NCI-H524 treated with DMSO at 0.1 percent for 48 hours (cell line): ENCODE results near the gene EVI5.

ENCODE experiments used
- DNase-seq: peaks from one replicate; lab custom pipeline; 2025; lab: John Stamatoyannopoulos, UW

The EVI5 gene

GRCh38 chr1:92515796-92516201 lies 269.1 kb downstream of the EVI5 start:
- no peak for DNase-seq

DNA sequence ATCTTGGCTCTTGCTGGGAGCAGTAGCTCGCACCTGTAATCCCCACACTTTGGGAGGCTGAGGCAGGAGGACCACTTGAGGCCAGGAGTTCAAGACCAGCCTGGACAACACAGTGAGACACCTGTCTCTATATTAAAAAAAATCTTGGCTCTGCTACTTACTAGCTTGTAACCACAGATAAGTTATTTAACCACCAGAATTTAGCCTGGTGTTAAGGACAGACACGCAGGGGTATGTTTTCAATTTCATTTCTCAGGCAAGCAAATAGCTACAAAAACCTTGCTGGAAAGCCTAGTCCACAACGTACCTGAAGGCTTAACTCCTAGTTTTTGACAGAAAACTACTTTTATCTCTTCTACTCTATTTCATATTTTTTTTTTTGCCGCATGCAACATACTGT lies 273.4 kb downstream of the EVI5 start:
- DNase-seq: no peak

DNA sequence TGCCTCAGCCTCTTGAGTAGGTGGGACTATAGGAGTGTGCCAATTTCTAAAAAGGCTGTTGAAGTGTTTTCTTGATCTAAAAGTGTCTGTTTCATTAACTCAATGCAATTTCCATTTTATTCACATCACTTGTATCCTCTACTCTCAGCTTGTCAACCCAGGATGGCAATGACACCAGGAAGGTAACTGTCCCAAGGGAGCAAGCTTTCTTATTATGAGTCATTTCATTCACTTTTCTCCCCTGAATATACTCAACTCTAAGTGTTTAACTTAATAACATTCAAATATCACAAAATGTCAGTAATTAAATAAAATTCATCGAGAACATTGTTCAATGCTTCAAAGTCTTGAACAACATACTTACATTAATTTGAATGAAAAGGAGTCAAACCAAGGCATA lies 275.3 kb downstream of the EVI5 start:
- DNase-seq: no peak

GRCh38 chr1:92505015-92505692 lies 279.8 kb downstream of the EVI5 start:
- DNase-seq: no peak

GRCh38 chr1:92504291-92505014 lies 280.5 kb downstream of the EVI5 start:
- DNase-seq: no peak

GRCh38 chr1:92503926-92504285 lies 281.0 kb downstream of the EVI5 start:
- DNase-seq: no peak

- no peak for DNase-seq
These were observed 281.6 kb downstream of the EVI5 start for GRCh38 chr1:92503043-92503925.

DNA sequence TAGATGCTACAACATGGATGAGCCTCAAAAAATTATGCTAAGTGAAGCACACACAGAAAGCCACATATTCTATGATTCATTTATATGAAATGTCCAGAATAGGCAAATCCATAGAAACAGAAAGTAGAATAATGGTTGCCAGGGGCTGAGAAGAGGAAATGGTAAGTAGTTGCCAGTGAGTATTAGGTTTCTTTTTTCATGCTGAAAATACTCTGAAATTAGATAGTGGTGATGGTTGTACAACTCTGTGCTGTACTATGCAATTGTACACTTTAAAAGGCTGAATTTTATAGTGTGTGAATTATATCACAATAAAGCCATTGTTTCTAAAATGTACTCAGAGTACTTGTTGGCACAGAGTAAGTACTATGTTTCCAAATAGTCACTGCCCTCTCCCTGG lies 282.7 kb downstream of the EVI5 start:
- no peak for DNase-seq

- no peak for DNase-seq
These were observed 284.4 kb downstream of the EVI5 start for GRCh38 chr1:92500552-92500951.

DNA sequence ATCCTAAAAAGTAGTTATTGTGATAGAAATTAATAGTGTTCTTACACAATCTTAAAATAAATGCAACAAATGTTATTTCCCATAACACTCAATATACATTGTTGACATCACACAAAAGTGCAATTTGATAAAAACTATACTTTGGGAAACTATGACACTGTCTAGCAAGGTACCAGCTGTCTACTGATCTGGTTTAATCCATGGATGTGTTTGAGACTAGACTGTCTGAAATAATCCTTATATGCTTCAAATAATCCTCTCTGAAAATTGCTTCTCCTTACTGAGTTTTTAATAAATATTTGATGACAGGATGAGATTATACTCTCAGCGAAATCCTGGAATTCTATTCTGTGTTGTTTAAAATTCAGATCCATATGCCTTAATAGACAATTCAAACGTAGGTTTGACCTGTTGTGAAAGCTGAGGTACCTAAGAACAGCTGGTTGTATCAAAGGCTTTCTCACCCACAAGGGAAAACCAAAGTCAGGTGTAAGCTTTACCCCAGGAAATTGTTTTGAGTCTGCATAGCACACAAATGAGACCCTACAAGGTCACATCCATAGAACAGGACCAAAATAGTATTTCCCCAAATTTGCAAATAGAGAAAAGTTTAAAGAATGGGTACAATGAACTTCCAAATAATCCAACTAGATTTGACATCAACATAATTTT lies 289.4 kb downstream of the EVI5 start:
- no peak for DNase-seq

- no peak for DNase-seq
These were observed 290.3 kb downstream of the EVI5 start for GRCh38 chr1:92494485-92495141.

- DNase-seq: no peak
These were observed 291.8 kb downstream of the EVI5 start for GRCh38 chr1:92493139-92493538.

DNA sequence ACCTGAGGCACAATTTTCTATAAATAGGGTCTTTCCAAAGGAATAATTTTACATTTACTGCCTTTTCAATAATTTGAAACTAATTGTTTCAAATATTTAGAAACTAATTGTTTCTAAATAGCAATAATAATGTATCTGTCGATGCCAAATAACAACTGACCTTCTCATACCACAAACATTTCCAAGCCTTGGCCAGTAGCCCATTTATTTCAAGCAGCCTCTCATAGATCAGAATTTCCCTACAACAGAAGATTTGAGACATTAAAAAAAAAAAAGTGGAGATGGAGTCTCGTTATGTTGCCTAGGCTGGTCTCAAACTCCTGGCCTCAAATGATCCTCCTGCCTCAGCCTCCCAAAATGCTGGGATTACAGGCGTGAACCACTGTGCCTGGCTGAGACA lies 296.1 kb downstream of the EVI5 start:
- DNase-seq: no peak

DNA sequence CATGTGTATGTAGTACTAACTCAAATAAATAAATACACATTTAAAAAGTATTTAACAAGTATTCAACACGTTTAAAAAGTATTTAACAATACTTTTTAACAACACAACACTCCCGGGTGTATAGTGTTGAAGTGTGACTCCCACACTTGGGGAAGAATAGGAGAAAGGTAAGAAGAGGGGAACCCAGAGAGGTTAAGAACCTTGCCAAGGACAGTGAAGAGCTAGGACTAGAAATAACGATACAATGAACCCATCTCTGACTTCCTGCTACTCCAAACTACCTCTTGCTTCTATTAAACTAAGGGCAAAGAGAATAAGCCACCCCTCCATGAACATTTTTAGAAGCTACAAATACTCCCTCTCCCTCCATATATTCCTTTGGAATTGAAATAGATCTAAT lies 296.5 kb downstream of the EVI5 start:
- no peak for DNase-seq

- no peak for DNase-seq
These were observed 297.8 kb downstream of the EVI5 start for GRCh38 chr1:92487078-92487605.

DNA sequence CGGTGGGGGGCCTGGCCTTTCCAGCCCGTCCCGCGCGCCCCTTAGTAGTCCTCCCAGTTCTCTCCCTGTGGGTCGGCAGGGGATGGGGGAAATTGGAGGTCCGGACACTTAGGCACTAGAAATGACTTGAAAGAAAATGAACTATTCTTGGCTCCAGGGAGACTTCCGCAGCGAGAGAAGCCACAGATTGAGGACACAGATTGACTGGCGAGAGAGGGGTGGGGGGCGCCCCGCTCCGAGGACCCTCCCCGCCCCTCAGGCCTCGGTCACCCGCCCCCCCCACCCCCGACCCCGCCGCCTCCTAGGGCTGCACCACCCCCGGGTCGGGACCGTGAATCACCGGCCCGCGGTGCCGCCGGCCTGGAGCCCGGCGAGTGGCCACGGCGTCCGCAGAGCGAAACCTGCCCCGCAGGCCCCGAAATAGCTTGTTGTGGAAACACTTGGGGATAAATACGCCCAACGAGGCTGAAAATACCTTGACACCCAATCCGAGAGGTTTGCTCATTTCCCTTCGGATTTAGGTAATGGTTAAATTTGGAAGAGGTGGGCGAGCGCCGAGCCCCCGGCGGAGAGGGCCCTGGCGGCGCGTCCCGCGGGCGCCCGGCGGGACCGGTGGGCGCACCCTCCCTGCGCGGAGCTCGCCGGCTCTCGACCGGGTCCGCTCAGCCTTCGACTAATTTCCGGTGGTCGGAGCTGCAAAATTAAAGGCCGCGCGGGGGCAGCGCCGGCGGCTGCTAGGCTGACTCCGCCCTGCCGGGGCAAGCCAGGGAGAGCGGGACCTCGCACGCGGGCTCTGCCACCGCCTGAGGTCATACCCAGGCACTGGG lies 298.4 kb downstream of the EVI5 start, which contains the start of gene GFI1:
Gene GFI1, minus strand, starts transcription at position 675 of the 827 bp plus-strand sequence. CDS start 3,438 bp downstream, outside the sequence.
- no peak for DNase-seq

DNA sequence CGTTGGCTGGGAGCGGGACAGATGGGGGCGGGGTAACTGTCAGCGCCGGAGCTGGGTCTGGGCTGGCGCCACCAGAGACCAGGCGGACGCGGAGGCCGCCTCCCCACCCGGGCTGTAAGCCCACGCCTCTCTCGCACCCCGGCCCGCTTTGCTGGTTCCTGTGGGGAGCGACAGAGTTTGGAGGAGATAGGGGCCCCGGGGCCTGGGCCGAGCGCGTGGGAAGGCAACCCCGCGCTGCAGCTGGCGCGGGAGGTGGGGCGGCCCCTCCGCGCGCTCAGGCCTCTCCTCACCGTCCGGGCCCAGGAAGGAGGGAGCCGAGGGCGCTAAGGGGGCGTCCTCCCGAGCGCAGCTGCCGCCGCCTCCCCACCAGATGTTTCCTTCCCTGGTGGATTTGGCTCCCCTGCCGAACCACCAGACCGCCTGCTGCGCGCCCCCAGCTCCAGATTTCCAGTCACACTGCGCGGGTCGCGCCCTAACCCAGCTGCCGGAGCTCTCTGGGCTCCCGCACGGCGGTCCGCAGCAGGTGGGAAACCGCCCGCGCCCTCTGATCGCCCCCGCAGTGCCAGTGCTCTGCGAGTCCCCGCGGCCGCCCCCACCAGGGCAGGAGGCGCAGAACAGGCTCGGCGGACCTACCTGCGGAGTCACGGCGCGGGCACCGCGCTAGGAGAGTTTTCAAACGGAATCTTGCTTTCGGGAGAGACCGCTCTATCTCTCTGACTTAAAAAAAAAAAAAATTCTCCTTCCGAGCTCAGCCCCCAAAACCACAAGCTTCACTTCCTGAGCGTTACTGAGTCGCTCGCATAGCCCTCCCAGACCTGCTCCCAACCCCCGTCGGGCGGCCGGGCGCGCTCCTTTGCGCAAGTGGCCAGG lies 299.3 kb downstream of the EVI5 start:
- DNase-seq: no peak

- DNase-seq: no peak
These were observed 300.2 kb downstream of the EVI5 start for GRCh38 chr1:92484472-92485380.
